ENCODE results near the gene GABBR1.

DNA sequence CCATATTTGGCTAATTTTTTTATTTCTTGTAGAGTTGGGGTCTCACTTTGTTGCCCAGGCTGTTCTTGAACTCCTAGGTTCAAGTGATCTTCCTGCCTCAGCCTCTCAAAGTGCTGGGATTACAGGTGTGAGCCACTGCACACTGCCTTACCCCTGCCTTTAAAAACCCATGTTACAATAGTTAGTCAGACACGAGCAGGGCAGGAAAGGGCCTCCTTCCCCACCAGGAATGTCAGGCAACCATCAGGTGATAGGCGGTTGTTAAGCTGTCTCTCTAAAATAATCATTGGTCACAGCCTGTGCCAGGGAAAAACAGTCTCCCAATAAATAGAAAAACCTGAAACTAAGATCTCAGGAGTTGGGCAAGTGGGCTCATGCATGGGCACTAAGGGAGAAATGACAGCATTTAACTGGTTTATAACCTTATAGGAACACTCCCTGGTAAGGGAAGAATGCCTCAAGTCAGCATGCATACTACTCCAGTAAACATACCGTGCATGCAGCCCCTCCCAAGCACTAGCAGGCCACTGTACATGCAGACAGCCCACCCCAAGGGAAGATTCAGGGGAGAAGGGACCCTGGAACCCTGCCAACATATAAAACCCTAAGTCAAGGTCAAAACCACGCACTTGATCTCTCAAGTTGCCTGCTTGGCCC is 39.7 kb downstream of the GABBR1 start:
- TF ChIP-seq, protein P1, sequence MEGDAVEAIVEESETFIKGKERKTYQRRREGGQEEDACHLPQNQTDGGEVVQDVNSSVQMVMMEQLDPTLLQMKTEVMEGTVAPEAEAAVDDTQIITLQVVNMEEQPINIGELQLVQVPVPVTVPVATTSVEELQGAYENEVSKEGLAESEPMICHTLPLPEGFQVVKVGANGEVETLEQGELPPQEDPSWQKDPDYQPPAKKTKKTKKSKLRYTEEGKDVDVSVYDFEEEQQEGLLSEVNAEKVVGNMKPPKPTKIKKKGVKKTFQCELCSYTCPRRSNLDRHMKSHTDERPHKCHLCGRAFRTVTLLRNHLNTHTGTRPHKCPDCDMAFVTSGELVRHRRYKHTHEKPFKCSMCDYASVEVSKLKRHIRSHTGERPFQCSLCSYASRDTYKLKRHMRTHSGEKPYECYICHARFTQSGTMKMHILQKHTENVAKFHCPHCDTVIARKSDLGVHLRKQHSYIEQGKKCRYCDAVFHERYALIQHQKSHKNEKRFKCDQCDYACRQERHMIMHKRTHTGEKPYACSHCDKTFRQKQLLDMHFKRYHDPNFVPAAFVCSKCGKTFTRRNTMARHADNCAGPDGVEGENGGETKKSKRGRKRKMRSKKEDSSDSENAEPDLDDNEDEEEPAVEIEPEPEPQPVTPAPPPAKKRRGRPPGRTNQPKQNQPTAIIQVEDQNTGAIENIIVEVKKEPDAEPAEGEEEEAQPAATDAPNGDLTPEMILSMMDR (conservative IDR thresholded peaks at IDR 0.05) = no peak
- no peak for TF ChIP-seq EZH2 (IDR thresholded peaks at IDR 0.05; ENCODE audit: low read depth)
